HCT116 (cell line): Measurements from ENCODE around the gene ASPA. TPM values are rescaled to one million over a fixed set of nuclear protein-coding genes. Genes with fewer than 3 reads are reported as not detected.

Source experiments
- ATAC-seq: fragments of 200-7000 bp; cut with Tn5 transposase; 2 replicates; pipeline ENCODE4 v1.9.1; 2020; ENCODE audit warnings: mild to moderate bottlenecking, moderate library complexity
- BruUV-seq: library from RNA; stranded (reverse); fragments of 400-500 nt; replicated peaks from 2 replicates; lab custom pipeline; 2021; lab: Mats Ljungman, UMichigan
- CTCF ChIA-PET: fragments of 300-600 bp; sonication (Branson Sonifier 250); formaldehyde crosslinking; loops from one replicate; lab custom pipeline; 2021; ENCODE audit warnings: antibody characterized with exemption; lab: Charles Lee
- POLR2A ChIA-PET: fragments of 300-600, 350-600 bp; sonication (Branson Sonifier 250); formaldehyde crosslinking; loops from one replicate; lab custom pipeline; 2021; ENCODE audit warnings: antibody characterized with exemption; lab: Charles Lee
- RAD21 ChIA-PET, 2 experiments: fragments of 300-600 bp; sonication (Branson Sonifier 250); formaldehyde crosslinking; loops; one replicate each; lab custom pipeline; 2023; ENCODE audit warnings: low total read pairs in 2 of 2; ENCODE audit not compliant: uncharacterized antibody in 2 of 2, unreplicated experiment in 2 of 2, low non-redundant PET in 1 of 2; lab: Charles Lee
- DNase-seq: peaks from one replicate; pipeline ENCODE4 v3.0.0-alpha.2; 2010; ENCODE audit warnings: low read depth, low spot score
- H2AFZ ChIP-seq: fragments of 200-600 bp; shearing (Covaris generic), sonication (generic); 2 replicates; pipeline ENCODE4 v1.6.1; 2017; ENCODE audit warnings: low read depth, mixed run types, mixed read lengths, antibody characterized with exemption, low read length; ENCODE audit not compliant: poor library complexity, severe bottlenecking
- H3K27ac ChIP-seq: 2 replicates; pipeline ENCODE4 v1.5.1; 2012; ENCODE audit warnings: low read depth, low read length
- H3K27me3 ChIP-seq: fragments of 200-600 bp; sonication (generic); 2 replicates; pipeline ENCODE4 v1.6.1; 2016; ENCODE audit warnings: mixed run types, low read length, mixed read lengths; ENCODE audit not compliant: insufficient read depth
- H3K36me3 ChIP-seq, 2 experiments: fragments of 200-500 bp in 1 of 2; fragments of 200-600 bp in 1 of 2; sonication (Bioruptor generic) in 1 of 2; sonication (generic) in 1 of 2; 2 replicates each; pipeline versions ENCODE4 v1.5.1 to v1.6.1; 2014 to 2016; ENCODE audit warnings: low read length in 2 of 2, inconsistent platforms in 1 of 2, mixed read lengths in 1 of 2, mixed run types in 1 of 2; ENCODE audit not compliant: insufficient read depth in 2 of 2, control insufficient read depth in 1 of 2
- H3K4me1 ChIP-seq, 2 experiments: fragments of 200-600 bp in 1 of 2; sonication (generic) in 1 of 2; 2 replicates each; pipeline versions ENCODE4 v1.5.1 to v1.6.1; 2012 to 2017; ENCODE audit warnings: low read length in 2 of 2, inconsistent platforms in 1 of 2, mild to moderate bottlenecking in 1 of 2, mixed read lengths in 1 of 2, mixed run types in 1 of 2, moderate library complexity in 1 of 2; ENCODE audit not compliant: insufficient read depth in 2 of 2, control insufficient read depth in 1 of 2
- H3K4me2 ChIP-seq: fragments of 200-600 bp; sonication (generic); 2 replicates; pipeline ENCODE4 v1.6.1; 2017; ENCODE audit warnings: mixed run types, low read length, mixed read lengths
- H3K4me3 ChIP-seq, 2 experiments: fragments of 200-600 bp in 1 of 2; sonication (generic) in 1 of 2; replicated peaks in 1 of 2; 2 replicates each; pipeline ENCODE4 v1.5.1; 2011 to 2016; ENCODE audit warnings: low read length in 2 of 2, control low read depth in 1 of 2, low read depth in 1 of 2, mild to moderate bottlenecking in 1 of 2, mixed read lengths in 1 of 2, mixed run types in 1 of 2
- H3K79me2 ChIP-seq: fragments of 200-600 bp; sonication (generic); 2 replicates; pipeline ENCODE4 v1.6.1; 2017; ENCODE audit warnings: mild to moderate bottlenecking, mixed run types, low read length, moderate library complexity, mixed read lengths; ENCODE audit not compliant: insufficient read depth
- H3K9ac ChIP-seq: fragments of 200-600 bp; sonication (generic); 2 replicates; pipeline ENCODE4 v1.6.1; 2016; ENCODE audit warnings: low read length, mixed read lengths
- H3K9me2 ChIP-seq: fragments of 200-600 bp; sonication (generic), shearing (Covaris generic); 2 replicates; pipeline ENCODE4 v1.6.1; 2017; ENCODE audit warnings: mixed run types, mild to moderate bottlenecking, moderate library complexity; ENCODE audit not compliant: insufficient read depth
- H3K9me3 ChIP-seq, 2 experiments: fragments of 200-500 bp in 1 of 2; fragments of 200-600 bp in 1 of 2; sonication (Bioruptor generic) in 1 of 2; sonication (generic) in 1 of 2; 2 replicates each; pipeline ENCODE4 v1.6.1; 2014 to 2017; ENCODE audit warnings: low read length in 2 of 2, mixed read lengths in 2 of 2, inconsistent platforms in 1 of 2, low read depth in 1 of 2, mild to moderate bottlenecking in 1 of 2, mixed run types in 1 of 2, moderate library complexity in 1 of 2; ENCODE audit not compliant: control insufficient read depth in 1 of 2, insufficient read depth in 1 of 2
- H4K20me1 ChIP-seq: fragments of 200-600 bp; sonication (generic), shearing (Covaris generic); 2 replicates; pipeline ENCODE4 v1.6.1; 2017; ENCODE audit warnings: mixed run types, mild to moderate bottlenecking, moderate library complexity; ENCODE audit not compliant: insufficient read depth
- ATF3 ChIP-seq: IDR thresholded peaks from 2 replicates; pipeline ENCODE4 v1.6.1; 2012
- CBX3 ChIP-seq: IDR thresholded peaks from 2 replicates; pipeline ENCODE4 v1.6.1; 2012; ENCODE audit warnings: low read depth
- CEBPB ChIP-seq: IDR thresholded peaks from 2 replicates; pipeline ENCODE4 v1.6.1; 2012; ENCODE audit warnings: low read depth
- ELF1 ChIP-seq: IDR thresholded peaks from 2 replicates; pipeline ENCODE4 v1.6.1; 2012; ENCODE audit warnings: low read depth, borderline replicate concordance
- EZH2 ChIP-seq: fragments of 200-600 bp; sonication (generic); IDR thresholded peaks from 2 replicates; pipeline ENCODE4 v1.6.1; 2017; ENCODE audit warnings: antibody characterized with exemption, mixed run types
- EZH2phosphoT487 ChIP-seq: fragments of 200-600 bp; IDR thresholded peaks from 2 replicates; pipeline ENCODE4 v1.6.1; 2018; ENCODE audit warnings: antibody characterized with exemption, borderline replicate concordance
- RAD21 ChIP-seq: IDR thresholded peaks from 2 replicates; pipeline ENCODE4 v1.6.1; 2012; ENCODE audit warnings: low read depth, mild to moderate bottlenecking
- SIN3A ChIP-seq: IDR thresholded peaks from 2 replicates; pipeline ENCODE4 v1.6.1; 2012; ENCODE audit warnings: low read depth
- TCF7L2 ChIP-seq: IDR thresholded peaks from 2 replicates; pipeline ENCODE4 v1.7.0; 2011; ENCODE audit warnings: borderline replicate concordance, inconsistent platforms; ENCODE audit not compliant: insufficient read depth, insufficient read length; ENCODE audit errors: extremely low read depth
- YY1 ChIP-seq: IDR thresholded peaks from 2 replicates; pipeline ENCODE4 v1.6.1; 2011; ENCODE audit warnings: low read length, low read depth, moderate library complexity, mild to moderate bottlenecking; ENCODE audit not compliant: insufficient replicate concordance; ENCODE audit errors: extremely low read depth
- ZFX ChIP-seq: fragments of 450-650 bp; IDR thresholded peaks from 2 replicates; pipeline ENCODE4 v1.6.1; 2017
- intact Hi-C: fragments of 100-400 bp; cut with micrococcal nuclease; formaldehyde crosslinking; loops from 2 replicates; pipeline ENCODE4 v1.10.0; 2022
- total RNA-seq: library from RNA; stranded (reverse); gene quantifications from one replicate; pipeline ENCODE4 v1.2.1, GENCODE V29; 2021; ENCODE audit not compliant: unreplicated experiment
- TF ChIP-seq, protein P1 (sequence below): IDR thresholded peaks from 2 replicates; pipeline ENCODE4 v1.6.1; 2012
- TF ChIP-seq, protein P2 (sequence below): IDR thresholded peaks from 2 replicates; pipeline ENCODE4 v1.6.1; 2012; ENCODE audit warnings: low read depth
- TF ChIP-seq, protein P3 (sequence below), 3 experiments: fragments of 200-600 bp in 1 of 3; sonication (generic) in 1 of 3; IDR thresholded peaks in 2 of 3; conservative IDR thresholded peaks in 1 of 3; 2 replicates each; pipeline ENCODE4 v1.5.1; 2012 to 2017; ENCODE audit warnings: low read depth in 2 of 3, low read length in 2 of 3, antibody characterized with exemption in 1 of 3, borderline replicate concordance in 1 of 3, control low read depth in 1 of 3, mild to moderate bottlenecking in 1 of 3, mixed read lengths in 1 of 3, mixed run types in 1 of 3, moderate library complexity in 1 of 3; ENCODE audit not compliant: insufficient read depth in 1 of 3

ASPA gene
- total RNA-seq, 1 experiment from 2014 or later, result not detected

DNA sequence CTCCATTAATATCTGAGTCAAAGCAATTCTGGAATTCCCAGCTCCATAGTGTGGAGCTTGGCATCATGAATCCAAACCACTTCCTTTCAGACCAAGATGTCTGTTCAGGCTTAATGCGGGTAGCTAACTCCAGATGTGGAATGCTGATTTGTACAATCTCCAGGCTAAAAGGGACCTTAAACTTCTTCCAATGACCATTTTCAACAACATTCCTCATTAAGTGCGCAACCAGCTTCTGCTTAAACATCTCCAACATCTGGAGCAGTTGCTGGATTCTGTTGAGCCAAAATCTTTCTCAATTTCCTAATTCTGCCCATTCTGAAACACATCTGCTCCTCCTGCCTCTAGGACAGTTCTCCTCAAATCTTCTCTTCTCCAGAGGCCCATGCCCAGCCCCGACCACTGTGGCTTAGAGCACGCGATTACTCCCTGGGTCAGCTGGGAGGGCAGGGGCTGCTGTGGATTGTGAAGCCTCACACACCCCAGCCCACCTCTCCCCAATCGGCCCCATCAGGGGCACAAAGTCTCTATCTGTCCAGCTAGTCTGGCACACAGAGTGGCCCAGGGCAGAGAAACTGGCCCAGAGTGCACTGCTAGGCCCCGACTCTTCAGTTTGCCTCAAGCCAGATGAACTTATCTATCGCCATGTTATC lies 36.2 kb downstream of the ASPA start:
- DNase-seq, result no peak
- intact Hi-C loops, result no loop called here
- TF ChIP-seq RAD21 (no peak), EZH2 (no peak), ZFX (no peak), ATF3 (no peak), CBX3 (no peak), SIN3A (no peak), CEBPB (no peak), YY1 (no peak), EZH2phosphoT487 (no peak), ELF1 (no peak), TCF7L2 (no peak)
- TF ChIP-seq, protein P1, sequence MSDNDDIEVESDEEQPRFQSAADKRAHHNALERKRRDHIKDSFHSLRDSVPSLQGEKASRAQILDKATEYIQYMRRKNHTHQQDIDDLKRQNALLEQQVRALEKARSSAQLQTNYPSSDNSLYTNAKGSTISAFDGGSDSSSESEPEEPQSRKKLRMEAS, result no peak
- TF ChIP-seq, protein P2, sequence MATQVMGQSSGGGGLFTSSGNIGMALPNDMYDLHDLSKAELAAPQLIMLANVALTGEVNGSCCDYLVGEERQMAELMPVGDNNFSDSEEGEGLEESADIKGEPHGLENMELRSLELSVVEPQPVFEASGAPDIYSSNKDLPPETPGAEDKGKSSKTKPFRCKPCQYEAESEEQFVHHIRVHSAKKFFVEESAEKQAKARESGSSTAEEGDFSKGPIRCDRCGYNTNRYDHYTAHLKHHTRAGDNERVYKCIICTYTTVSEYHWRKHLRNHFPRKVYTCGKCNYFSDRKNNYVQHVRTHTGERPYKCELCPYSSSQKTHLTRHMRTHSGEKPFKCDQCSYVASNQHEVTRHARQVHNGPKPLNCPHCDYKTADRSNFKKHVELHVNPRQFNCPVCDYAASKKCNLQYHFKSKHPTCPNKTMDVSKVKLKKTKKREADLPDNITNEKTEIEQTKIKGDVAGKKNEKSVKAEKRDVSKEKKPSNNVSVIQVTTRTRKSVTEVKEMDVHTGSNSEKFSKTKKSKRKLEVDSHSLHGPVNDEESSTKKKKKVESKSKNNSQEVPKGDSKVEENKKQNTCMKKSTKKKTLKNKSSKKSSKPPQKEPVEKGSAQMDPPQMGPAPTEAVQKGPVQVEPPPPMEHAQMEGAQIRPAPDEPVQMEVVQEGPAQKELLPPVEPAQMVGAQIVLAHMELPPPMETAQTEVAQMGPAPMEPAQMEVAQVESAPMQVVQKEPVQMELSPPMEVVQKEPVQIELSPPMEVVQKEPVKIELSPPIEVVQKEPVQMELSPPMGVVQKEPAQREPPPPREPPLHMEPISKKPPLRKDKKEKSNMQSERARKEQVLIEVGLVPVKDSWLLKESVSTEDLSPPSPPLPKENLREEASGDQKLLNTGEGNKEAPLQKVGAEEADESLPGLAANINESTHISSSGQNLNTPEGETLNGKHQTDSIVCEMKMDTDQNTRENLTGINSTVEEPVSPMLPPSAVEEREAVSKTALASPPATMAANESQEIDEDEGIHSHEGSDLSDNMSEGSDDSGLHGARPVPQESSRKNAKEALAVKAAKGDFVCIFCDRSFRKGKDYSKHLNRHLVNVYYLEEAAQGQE, result no peak
- TF ChIP-seq, protein P3, sequence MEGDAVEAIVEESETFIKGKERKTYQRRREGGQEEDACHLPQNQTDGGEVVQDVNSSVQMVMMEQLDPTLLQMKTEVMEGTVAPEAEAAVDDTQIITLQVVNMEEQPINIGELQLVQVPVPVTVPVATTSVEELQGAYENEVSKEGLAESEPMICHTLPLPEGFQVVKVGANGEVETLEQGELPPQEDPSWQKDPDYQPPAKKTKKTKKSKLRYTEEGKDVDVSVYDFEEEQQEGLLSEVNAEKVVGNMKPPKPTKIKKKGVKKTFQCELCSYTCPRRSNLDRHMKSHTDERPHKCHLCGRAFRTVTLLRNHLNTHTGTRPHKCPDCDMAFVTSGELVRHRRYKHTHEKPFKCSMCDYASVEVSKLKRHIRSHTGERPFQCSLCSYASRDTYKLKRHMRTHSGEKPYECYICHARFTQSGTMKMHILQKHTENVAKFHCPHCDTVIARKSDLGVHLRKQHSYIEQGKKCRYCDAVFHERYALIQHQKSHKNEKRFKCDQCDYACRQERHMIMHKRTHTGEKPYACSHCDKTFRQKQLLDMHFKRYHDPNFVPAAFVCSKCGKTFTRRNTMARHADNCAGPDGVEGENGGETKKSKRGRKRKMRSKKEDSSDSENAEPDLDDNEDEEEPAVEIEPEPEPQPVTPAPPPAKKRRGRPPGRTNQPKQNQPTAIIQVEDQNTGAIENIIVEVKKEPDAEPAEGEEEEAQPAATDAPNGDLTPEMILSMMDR (IDR thresholded peaks at IDR 0.05 in 2 of 3, conservative IDR thresholded peaks at IDR 0.05 in 1 of 3; ENCODE audit: borderline replicate concordance in 1 of 3, insufficient read depth in 1 of 3, low read depth in 2 of 3, low read length in 2 of 3), result no peak
- no peak overlapping the region for H2AFZ ChIP-seq
- no peaks in the 10 kb centered on the region for H3K9me3 ChIP-seq
- H3K9ac ChIP-seq, result no peak overlapping the region
- H4K20me1 ChIP-seq, result no peaks in the 10 kb centered on the region
- no TSS peak for BruUV-seq
- CTCF ChIA-PET, result no interaction called here
- RAD21 ChIA-PET, result no interaction called here
- POLR2A ChIA-PET, result no interaction called here
- no peaks in the 10 kb centered on the region for H3K79me2 ChIP-seq
- H3K4me1 ChIP-seq, result no peaks in the 10 kb centered on the region
- no peaks in the 10 kb centered on the region for H3K9me2 ChIP-seq
- peaks cover 7% of the 10 kb centered on the region; the same call in 1 of the 2 replicates for H3K27me3 ChIP-seq
- H3K36me3 ChIP-seq, result no peaks in the 10 kb centered on the region
- H3K4me2 ChIP-seq, result no peak overlapping the region
- no peak overlapping the region for H3K4me3 ChIP-seq
- H3K27ac ChIP-seq, result no peak overlapping the region
- no peak for ATAC-seq
